ENCODE measurements around the gene EYA4.

EYA4 gene

GRCh38 chr6:133523816-133524215 is 282.7 kb downstream of the EYA4 start:
- Histone ChIP-seq H3K9me3 (ENCODE audit: insufficient read depth, low read depth, low read length) (no peaks in the 10 kb centered on the region), H2AFZ (ENCODE audit: low read length) (no peak overlapping the region), H3K9me2 (replicated peaks; ENCODE audit: low read depth, low read length) (no peaks in the 10 kb centered on the region), H3K27me3 (ENCODE audit: insufficient read depth, low read length, poor library complexity, severe bottlenecking) (no peaks in the 10 kb centered on the region), H4K20me1 (ENCODE audit: insufficient read depth, low read length, poor library complexity, severe bottlenecking) (no peaks in the 10 kb centered on the region), H3K79me2 (ENCODE audit: insufficient read depth, low read length) (no peaks in the 10 kb centered on the region), H3K4me3 (ENCODE audit: low read length, poor library complexity, severe bottlenecking) (no peak overlapping the region), H3K4me2 (ENCODE audit: low read depth, low read length, poor library complexity, severe bottlenecking) (no peak overlapping the region), H3F3A (ENCODE audit: low read depth) (no peaks in the 10 kb centered on the region), H3K36me3 (ENCODE audit: insufficient read depth, low read length) (no peaks in the 10 kb centered on the region), H3K9ac (ENCODE audit: low read depth, low read length, poor library complexity, severe bottlenecking) (no peak overlapping the region), H3K4me1 (ENCODE audit: insufficient read depth, low read length, poor library complexity, severe bottlenecking) (no peaks in the 10 kb centered on the region)
- TF ChIP-seq, protein P1, sequence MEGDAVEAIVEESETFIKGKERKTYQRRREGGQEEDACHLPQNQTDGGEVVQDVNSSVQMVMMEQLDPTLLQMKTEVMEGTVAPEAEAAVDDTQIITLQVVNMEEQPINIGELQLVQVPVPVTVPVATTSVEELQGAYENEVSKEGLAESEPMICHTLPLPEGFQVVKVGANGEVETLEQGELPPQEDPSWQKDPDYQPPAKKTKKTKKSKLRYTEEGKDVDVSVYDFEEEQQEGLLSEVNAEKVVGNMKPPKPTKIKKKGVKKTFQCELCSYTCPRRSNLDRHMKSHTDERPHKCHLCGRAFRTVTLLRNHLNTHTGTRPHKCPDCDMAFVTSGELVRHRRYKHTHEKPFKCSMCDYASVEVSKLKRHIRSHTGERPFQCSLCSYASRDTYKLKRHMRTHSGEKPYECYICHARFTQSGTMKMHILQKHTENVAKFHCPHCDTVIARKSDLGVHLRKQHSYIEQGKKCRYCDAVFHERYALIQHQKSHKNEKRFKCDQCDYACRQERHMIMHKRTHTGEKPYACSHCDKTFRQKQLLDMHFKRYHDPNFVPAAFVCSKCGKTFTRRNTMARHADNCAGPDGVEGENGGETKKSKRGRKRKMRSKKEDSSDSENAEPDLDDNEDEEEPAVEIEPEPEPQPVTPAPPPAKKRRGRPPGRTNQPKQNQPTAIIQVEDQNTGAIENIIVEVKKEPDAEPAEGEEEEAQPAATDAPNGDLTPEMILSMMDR (conservative IDR thresholded peaks at IDR 0.05; ENCODE audit: low read length): no peak
- no peak for TF ChIP-seq EZH2phosphoT487 (IDR thresholded peaks at IDR 0.05; ENCODE audit: borderline replicate concordance)

DNA sequence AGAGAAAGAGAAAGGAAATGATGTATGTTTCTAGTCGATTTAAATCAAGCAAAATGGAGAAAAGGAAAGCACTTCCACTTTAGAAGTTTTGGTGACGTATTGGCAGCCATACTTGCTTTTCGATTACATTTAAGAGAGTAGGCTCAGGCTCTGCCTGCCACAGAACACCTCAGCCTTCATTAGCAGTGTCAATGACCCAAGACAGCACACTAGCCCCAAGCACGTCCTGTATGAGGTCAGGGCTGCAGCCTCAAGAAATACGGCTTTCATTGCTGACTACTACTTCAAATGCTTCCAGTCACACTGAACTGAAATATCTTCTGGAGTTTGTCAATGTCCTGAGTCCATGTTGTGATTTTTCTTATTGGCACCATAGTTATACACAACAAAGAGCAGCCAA is 285.3 kb downstream of the EYA4 start:
- TF ChIP-seq, protein P1 (conservative IDR thresholded peaks at IDR 0.05; ENCODE audit: low read length): no peak
- TF ChIP-seq EZH2phosphoT487 (IDR thresholded peaks at IDR 0.05; ENCODE audit: borderline replicate concordance): no peak
- Histone ChIP-seq H3K36me3 (ENCODE audit: insufficient read depth, low read length) (no peaks in the 10 kb centered on the region), H2AFZ (ENCODE audit: low read length) (no peak overlapping the region), H3K4me2 (ENCODE audit: low read depth, low read length, poor library complexity, severe bottlenecking) (no peak overlapping the region), H3K4me3 (ENCODE audit: low read length, poor library complexity, severe bottlenecking) (no peak overlapping the region), H3K4me1 (ENCODE audit: insufficient read depth, low read length, poor library complexity, severe bottlenecking) (no peaks in the 10 kb centered on the region), H3K27me3 (ENCODE audit: insufficient read depth, low read length, poor library complexity, severe bottlenecking) (no peaks in the 10 kb centered on the region), H3K9me2 (replicated peaks; ENCODE audit: low read depth, low read length) (no peaks in the 10 kb centered on the region), H3K9me3 (ENCODE audit: insufficient read depth, low read depth, low read length) (no peaks in the 10 kb centered on the region), H3K9ac (ENCODE audit: low read depth, low read length, poor library complexity, severe bottlenecking) (no peak overlapping the region), H3F3A (ENCODE audit: low read depth) (no peaks in the 10 kb centered on the region), H3K79me2 (ENCODE audit: insufficient read depth, low read length) (no peaks in the 10 kb centered on the region), H4K20me1 (ENCODE audit: insufficient read depth, low read length, poor library complexity, severe bottlenecking) (no peaks in the 10 kb centered on the region)

DNA sequence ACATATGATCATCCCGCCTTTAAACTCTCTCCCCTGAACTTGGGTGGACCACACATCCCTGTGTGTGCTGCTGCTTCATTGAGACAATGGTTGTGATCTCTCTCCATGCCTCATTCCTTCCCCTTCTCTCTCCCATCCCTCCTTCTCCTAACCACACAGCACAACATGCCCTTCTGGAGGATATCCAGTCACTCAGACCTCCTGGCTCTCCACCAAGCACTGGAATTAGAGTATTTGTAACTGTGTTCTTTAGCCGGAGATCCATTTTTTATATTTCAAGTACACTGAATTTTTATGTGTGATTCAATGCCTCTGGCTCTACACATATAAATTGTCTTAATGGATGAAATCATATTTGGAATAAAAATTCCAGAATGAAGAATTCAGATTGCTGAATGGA is 287.4 kb downstream of the EYA4 start:
- no peaks in the 10 kb centered on the region for H3K9me2 ChIP-seq (replicated peaks; ENCODE audit: low read depth, low read length)
- no peaks in the 10 kb centered on the region for H3K9me3 ChIP-seq (ENCODE audit: insufficient read depth, low read depth, low read length)
- no peak overlapping the region for H3K9ac ChIP-seq (ENCODE audit: low read depth, low read length, poor library complexity, severe bottlenecking)
- no peaks in the 10 kb centered on the region for H3K4me1 ChIP-seq (ENCODE audit: insufficient read depth, low read length, poor library complexity, severe bottlenecking)
- H4K20me1 ChIP-seq (ENCODE audit: insufficient read depth, low read length, poor library complexity, severe bottlenecking): no peaks in the 10 kb centered on the region
- H3K27me3 ChIP-seq (ENCODE audit: insufficient read depth, low read length, poor library complexity, severe bottlenecking): no peaks in the 10 kb centered on the region
- H2AFZ ChIP-seq (ENCODE audit: low read length): no peak overlapping the region
- TF ChIP-seq, protein P1 (conservative IDR thresholded peaks at IDR 0.05; ENCODE audit: low read length): no peak
- no peak for TF ChIP-seq EZH2phosphoT487 (IDR thresholded peaks at IDR 0.05; ENCODE audit: borderline replicate concordance)
- no peaks in the 10 kb centered on the region for H3K36me3 ChIP-seq (ENCODE audit: insufficient read depth, low read length)
- no peak overlapping the region for H3K4me2 ChIP-seq (ENCODE audit: low read depth, low read length, poor library complexity, severe bottlenecking)
- no peaks in the 10 kb centered on the region for H3F3A ChIP-seq (ENCODE audit: low read depth)
- no peak overlapping the region for H3K4me3 ChIP-seq (ENCODE audit: low read length, poor library complexity, severe bottlenecking)
- H3K79me2 ChIP-seq (ENCODE audit: insufficient read depth, low read length): no peaks in the 10 kb centered on the region
